IPS DF 19.7 (cell line): ENCODE results near the gene POTEB2.
"Not testable (repeated sequence)": the region's sequence is repeated elsewhere in the genome, so short reads cannot be mapped to it uniquely, and the experiment has no call there.

Source experiments
- DNase-seq: peaks from one replicate; pipeline ENCODE4 v3.0.0-alpha.2; 2013; ENCODE audit warnings: low read depth, low spot score

The POTEB2 gene

DNA sequence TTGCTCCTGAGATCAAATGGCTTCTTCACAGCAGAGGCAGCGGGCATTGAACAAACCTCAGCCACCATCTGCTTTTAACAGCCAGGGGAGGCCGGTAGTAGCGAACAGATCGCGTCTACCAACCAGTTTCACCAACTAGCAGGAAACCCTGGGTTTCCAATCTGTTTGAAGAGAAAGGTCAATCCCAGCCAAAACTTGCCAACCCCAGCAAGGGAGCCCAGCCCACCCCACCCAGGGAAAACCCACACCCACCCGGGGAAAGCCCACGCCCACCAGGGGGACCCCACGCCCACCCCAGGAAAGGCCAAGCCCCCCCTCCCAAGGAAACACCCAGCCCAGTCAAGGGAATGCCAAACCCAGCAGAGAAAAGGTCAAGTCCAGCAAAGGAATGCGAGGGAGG is at the start of gene POTEB2:
Gene POTEB2 (minus strand): TSS at position 101 of the 400 bp plus-strand sequence. CDS start 33 bp downstream, at position 68.
- not testable (repeated sequence) for DNase-seq

DNA sequence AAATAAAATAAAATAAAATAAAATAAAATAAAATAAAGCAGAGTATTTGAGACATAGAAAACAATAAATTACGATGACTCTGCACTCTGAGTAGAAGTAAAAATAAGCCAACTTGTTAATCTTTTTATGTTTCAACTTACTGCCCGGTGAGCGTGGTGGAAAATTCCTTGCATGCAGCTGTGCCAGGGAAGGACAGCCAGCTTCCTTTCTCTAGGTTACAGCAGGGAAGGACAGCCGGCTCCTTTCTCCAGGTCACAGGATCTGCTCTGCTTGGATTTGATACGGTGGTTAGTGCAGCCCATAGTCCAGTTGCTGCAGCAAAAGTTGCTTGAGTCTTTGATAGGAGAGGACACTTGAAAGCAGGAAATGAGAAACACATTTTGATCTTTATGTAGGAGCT is 13.8 kb upstream of the POTEB2 start:
- not testable (repeated sequence) for DNase-seq

DNA sequence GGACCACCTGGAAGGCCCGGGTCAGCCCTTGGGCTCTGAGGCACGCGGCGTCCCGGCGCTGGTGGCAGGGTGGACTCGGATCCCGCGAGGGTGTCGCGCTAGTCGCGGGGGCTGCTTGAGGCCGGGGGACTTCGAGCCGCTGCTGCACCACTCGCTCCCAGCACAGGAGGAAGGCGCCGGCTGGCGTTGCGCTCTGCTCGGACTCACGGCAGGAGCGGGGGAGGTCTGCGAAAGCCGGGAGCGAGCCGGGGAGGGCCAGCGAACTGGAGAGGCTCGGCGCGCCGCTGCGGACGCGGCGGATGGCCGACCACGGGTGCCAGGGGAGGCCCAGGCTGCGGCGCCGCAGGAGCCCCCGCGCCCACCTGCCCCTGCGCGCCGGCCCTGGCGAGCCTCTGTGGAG is 12.3 kb upstream of the POTEB2 start:
- not testable (repeated sequence) for DNase-seq

DNA sequence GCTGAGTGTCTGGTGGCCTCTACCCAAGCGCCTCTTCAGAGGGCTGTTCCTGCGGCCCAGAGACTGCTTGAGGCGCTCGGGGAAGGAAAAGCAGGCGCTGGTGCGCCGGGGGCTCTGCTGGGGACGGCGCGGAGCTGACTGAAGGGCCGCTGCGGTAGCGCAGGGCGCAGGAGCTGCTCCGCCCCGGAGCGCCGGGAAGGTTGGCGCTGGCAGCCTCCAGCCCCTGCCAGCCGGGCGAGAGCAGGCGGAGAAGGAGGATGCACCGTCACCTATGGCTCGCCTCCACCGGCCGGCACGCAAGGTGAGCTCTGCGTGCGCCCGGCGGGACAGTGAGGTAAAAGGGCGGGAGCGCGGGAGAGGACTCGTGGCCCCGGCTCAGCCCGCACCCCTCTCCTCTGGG is 11.7 kb upstream of the POTEB2 start:
- not testable (repeated sequence) for DNase-seq
